OCI-LY3 (cell line): ENCODE measurements around the gene LPXN.

ENCODE experiments used
- CTCF ChIP-seq: fragments of 200-600, 300-600 bp; sonication (generic); IDR thresholded peaks from 2 replicates; pipeline ENCODE4 v1.5.1; 2014; ENCODE audit warnings: antibody characterized with exemption, low read length, low read depth
- EZH2phosphoT487 ChIP-seq: fragments of 200-600 bp; shearing (Covaris generic); IDR thresholded peaks from 2 replicates; pipeline ENCODE4 v1.6.1; 2018; ENCODE audit warnings: antibody characterized with exemption, mixed run types, low read depth

GRCh38 chr11:58498464-58498863 is 77.2 kb downstream of the LPXN start:
- TF ChIP-seq CTCF (no peak), EZH2phosphoT487 (no peak)
